HG02759 (cell line): Measurements from ENCODE around the gene RASSF10.
A peak's percentile ranks its signal among the peaks of the same experiment; 100 is the strongest.

Experiments
- ATAC-seq: cut with Tn5 transposase; IDR thresholded peaks from one replicate; pipeline ENCODE4 v1.9.1; 2021; ENCODE audit warnings: mild to moderate bottlenecking, moderate library complexity; ENCODE audit not compliant: unreplicated experiment

Gene RASSF10

DNA sequence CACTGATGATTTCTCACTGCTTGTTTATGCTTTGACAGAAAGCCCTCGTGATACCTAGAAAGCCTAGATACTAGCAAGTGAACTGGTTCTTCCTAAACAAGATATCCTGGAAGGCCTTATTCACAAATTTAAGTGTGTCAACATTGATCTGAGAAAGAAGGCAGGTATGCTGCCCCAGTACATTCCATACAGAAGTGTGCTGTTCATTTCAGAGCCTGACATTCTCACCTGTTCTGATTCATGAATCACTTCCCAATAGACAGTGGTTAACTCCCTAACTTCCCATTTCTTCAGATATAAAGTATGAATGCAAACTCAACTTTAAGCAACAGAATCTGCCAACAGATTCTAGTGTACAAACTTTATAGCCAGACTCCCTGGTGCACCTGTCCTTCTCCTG, 15.5 kb upstream of the RASSF10 start:
- ATAC-seq = no peak

DNA sequence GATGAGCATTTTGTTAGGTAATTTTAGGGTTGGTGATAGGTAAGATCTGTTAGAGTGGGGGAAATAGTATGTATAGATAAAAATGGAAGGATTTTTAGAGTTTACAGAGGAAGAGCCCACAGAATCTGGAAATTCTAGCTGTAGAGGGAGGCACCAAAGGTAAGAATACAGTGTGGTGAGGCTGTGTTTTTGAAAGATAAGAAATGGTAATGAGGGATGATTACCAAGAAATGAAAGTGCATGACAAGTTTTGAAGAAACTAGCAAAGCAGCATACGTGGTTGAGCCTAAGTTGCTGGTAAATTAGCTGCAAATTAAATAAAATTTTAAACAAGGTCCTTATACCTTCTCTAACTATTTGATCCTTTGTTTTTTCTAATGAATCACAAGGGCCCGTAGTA, 14.6 kb upstream of the RASSF10 start:
- no peak for ATAC-seq

DNA sequence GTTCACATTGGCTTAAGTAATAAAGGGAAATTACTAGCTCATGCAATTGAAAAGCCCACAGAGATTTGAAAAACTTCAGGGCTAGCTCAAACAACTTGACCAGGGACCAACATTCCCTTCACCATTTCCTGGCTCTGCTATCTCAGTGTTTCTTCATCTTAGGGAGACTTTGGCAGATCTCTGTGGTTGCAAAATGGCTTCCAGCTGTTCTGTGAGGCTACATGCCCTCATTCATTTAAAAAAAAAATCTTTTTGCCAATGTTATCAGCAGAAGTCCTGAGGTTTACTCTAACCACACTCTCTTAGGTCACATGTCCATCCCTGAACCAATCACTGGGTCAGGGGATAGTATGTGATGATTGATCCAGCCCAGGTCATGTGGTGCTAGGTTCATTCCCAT, 13.9 kb upstream of the RASSF10 start:
- ATAC-seq = no peak

- ATAC-seq = no peak
Observed at GRCh38 chr11:12995823-12996222, 13.3 kb upstream of the RASSF10 start.

GRCh38 chr11:12997168-12997567, 11.9 kb upstream of the RASSF10 start:
- no peak for ATAC-seq

GRCh38 chr11:12998336-12998735, 10.8 kb upstream of the RASSF10 start:
- ATAC-seq = no peak

- ATAC-seq = no peak
Observed at GRCh38 chr11:12999597-12999996, 9.5 kb upstream of the RASSF10 start.

DNA sequence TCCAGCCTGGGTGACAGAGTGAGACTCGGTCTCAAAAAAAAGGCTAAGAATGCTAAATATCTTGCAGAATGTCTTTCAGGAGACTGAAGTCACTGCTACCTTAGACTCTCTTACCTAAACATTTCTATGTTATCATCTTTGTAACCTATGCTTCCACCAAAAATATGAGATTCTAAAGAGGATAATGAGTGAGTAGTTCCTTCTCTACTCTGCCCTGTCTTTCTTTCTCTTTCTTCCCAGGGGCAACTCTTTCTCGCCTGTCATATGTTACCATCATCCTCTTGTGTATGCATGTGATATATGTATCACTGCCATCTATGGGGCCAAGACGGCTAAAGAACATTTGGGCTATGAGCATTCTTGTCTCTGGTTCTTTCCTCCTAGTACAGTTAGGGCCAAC, 9.0 kb upstream of the RASSF10 start:
- ATAC-seq = no peak

DNA sequence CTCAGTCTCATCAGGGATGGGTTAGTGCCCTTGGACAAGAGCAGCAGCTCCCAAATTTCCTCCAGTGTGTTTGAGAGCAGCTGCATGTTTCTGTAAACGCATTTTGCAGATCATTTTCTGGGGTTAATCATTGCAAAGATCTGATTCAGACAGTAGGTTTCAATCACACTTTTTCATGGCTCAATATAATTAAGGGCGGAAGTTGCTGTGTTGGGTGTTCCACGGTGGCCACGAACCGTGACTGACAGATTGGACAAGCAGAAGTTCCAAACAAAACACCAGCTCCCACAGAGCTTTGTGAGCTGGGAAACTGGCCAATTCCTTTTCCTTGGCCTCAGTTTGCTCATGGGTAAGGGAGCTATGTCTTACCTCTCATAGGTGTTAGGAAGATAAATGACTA, 8.4 kb upstream of the RASSF10 start:
- no peak for ATAC-seq

DNA sequence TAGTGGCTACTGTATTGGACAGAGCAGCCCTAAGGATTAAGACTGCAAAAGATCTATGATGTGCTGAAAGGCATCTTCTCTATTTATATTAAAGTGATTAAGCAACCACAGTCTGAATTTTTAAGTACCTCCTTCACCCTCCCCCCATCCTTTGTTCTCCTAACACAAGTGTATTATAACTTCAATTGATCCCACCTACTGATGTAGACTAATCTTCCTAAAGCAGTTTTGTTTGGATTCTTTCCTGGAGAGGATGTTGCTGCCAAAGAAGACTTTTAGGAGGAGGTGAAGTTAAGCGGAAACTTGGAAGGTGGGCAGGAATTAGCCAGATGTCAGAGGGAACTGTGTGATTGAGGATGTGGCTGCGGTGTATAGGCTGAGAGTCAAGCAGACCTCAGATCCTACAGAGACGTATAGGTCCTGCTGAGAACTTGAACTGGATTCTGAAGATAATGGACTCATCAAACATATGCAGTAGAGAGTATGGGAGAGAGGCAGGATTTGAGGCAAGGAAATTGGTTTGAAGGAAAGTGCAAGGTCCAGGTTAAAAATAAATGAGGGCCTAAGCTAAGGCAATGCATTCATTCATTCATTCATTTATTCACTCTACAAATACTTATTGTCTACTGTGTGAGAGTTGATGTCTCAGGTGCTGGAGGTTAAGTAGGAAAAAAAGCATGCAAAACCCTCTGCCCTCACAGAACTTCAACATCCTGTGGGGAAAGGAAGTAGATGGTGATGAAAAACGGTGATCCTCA, 5.2 kb upstream of the RASSF10 start:
- ATAC-seq = no peak

GRCh38 chr11:13007182-13008060, 1.7 kb upstream of the RASSF10 start:
- no peak for ATAC-seq

DNA sequence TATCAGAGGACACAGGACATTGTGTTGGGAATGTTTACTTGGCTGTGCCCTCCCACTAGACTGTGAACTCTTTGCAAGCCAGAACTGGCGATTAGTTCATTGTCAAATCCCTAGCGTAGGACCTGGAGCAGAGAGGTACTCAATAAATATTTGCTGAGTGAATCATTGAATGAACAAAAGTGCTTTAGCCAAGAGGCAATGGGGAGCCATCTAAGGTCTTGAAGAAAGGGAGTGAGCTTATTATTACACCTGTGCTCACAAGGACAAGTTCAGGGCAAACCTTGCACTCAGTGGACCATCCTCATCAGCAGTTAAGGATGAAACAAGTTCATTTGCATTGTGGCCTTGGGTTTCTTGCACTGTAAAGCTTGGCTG, 1.1 kb upstream of the RASSF10 start:
- ATAC-seq = no peak

GRCh38 chr11:13009476-13009920, 382 bp downstream of the RASSF10 start:
- ATAC-seq = peak; percentile 17

DNA sequence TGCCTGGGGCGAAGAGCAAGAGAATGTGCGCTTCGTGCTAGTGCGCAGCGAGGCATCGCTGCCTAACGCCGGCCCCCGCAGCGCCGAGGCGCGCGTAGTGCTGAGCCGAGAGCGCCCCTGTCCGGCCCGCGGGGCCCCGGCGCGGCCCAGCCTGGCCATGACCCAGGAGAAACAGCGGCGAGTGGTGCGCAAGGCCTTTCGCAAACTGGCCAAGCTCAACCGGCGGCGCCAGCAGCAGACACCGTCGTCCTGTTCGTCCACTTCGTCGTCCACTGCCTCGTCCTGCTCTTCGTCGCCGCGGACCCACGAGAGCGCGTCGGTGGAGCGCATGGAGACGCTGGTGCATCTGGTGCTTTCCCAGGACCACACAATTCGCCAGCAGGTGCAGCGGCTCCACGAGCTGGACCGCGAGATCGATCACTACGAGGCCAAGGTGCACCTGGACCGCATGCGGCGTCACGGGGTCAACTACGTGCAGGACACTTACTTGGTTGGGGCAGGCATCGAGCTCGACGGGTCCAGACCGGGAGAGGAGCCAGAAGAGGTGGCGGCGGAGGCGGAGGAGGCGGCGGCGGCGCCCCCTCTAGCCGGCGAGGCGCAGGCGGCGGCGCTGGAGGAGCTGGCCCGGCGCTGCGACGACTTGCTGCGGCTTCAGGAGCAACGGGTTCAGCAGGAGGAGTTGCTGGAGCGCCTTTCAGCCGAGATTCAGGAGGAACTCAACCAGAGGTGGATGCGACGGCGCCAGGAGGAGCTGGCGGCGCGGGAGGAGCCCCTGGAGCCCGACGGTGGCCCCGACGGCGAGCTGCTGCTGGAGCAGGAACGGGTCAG, 1.0 kb downstream of the RASSF10 start:
- no peak for ATAC-seq

DNA sequence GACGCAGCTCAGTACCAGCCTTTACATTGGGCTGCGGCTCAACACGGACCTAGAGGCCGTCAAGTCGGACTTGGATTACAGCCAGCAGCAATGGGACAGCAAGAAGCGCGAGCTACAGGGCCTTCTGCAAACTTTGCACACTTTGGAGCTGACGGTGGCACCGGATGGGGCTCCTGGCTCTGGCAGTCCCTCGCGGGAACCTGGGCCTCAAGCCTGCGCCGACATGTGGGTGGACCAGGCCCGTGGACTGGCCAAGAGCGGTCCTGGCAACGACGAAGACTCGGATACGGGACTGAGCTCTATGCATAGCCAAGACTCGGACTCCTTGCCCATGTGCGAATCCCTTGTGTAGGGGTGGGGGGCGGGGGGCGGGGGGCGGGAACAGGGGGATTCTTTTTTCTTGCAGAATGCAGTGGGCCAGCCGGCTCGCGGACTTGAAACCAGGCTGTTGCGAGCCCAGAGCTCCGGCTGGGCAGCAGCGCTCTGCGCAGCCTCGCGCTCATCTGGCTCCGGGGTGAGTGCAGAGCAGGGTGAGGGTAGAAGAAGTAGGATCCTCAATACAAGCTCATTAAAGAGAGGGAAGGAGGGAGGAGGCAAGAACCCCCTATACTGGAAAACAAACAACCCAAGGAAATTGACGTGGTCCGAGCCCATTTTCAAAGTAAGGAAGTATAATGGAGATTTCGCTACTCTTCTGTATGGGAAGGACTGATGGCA, 1.8 kb downstream of the RASSF10 start:
- ATAC-seq = no peak

GRCh38 chr11:13011466-13012055, 2.4 kb downstream of the RASSF10 start:
- ATAC-seq = no peak

- no peak for ATAC-seq
Observed at GRCh38 chr11:13012056-13012661, 3.0 kb downstream of the RASSF10 start.

GRCh38 chr11:13013054-13013488, 4.0 kb downstream of the RASSF10 start:
- ATAC-seq = peak; percentile 47

DNA sequence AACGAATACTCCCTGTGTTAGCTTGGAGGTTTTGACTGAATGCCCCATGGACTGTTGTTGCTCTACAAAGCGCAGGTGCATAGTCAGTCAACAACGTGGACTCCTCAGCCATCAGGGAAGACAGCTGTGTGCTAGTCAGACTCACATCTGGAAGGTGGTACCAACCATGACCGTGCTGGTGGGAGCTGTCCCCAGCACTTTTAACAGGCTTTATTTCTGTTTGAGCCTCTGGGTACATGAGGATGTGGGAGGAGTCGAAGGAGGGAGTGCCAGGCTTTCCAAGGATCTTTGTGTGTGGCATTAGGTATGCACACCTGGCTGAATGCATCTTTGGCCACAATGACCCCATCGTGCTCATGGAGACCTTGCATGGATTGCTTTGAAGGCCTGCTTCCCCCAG, 6.6 kb downstream of the RASSF10 start:
- no peak for ATAC-seq

DNA sequence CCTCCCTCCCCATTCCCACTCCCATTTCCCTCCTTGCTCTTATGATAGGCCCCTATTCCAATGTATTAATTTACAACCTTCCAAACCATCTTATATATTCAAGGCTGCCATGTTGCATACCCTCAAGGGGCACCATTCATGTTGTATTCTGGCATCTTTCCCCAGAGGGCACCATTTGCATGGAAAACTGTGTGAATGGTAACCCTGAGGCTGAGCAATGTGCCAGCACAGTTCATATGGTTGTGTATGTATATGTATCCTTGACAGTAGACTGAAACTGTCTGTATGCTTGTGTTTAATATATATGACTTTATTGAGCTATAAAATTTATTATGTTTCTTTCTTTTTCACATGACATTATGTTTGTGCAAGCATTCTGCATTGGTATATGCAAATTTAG, 7.3 kb downstream of the RASSF10 start:
- ATAC-seq = no peak
